Measurements from ENCODE around the gene DAPK1.

DAPK1 gene

GRCh38 chr9:87599901-87600610 is 102.4 kb downstream of the DAPK1 start (continued):
- TF ChIP-seq ZXDB (tag by site-specific recombination; IDR thresholded peaks at IDR 0.05): peak; percentile 72; the same call in 1 of the 2 replicates
- 0 out of 2 replicates have a peak, but pooled peaks have one; percentile 39 for TF ChIP-seq ZNF561 (tag by site-specific recombination; IDR thresholded peaks at IDR 0.05; ENCODE audit: borderline replicate concordance)
- TF ChIP-seq OSR2 (tag by site-specific recombination; IDR thresholded peaks at IDR 0.05): peak; percentile 25; the same call in 1 of the 2 replicates
- TF ChIP-seq ZNF132 (tag by site-specific recombination; IDR thresholded peaks at IDR 0.05; ENCODE audit: borderline replicate concordance): no peak
- TF ChIP-seq REPIN1 (tag by site-specific recombination; IDR thresholded peaks at IDR 0.05; ENCODE audit: low read depth): no peak
- no peak for TF ChIP-seq SCRT2 (tag by site-specific recombination; IDR thresholded peaks at IDR 0.05)
- no peak for TF ChIP-seq ZNF248 (tag by site-specific recombination; IDR thresholded peaks at IDR 0.05)
- TF ChIP-seq ZNF624 (tag by site-specific recombination; IDR thresholded peaks at IDR 0.05): no peak
- peak; percentile 13; the same call in 1 of the 2 replicates for TF ChIP-seq ZBTB8A (tag by site-specific recombination; IDR thresholded peaks at IDR 0.05)
- no peak for TF ChIP-seq SALL2 (tag by site-specific recombination; IDR thresholded peaks at IDR 0.05; ENCODE audit: borderline replicate concordance)
- TF ChIP-seq ZNF544 (tag by site-specific recombination; IDR thresholded peaks at IDR 0.05): no peak
- no peak for TF ChIP-seq ZNF433 (tag by site-specific recombination; IDR thresholded peaks at IDR 0.05; ENCODE audit: low read depth)
- 0 out of 2 replicates have a peak, but pooled peaks have one; percentile 18 for TF ChIP-seq ZNF335 (tag by site-specific recombination; conservative IDR thresholded peaks at IDR 0.05)
- TF ChIP-seq ZNF843 (tag by site-specific recombination; IDR thresholded peaks at IDR 0.05): peak; percentile 86
- TF ChIP-seq ZNF488 (tag by site-specific recombination; IDR thresholded peaks at IDR 0.05): no peak
- TF ChIP-seq ZNF677 (tag by site-specific recombination; IDR thresholded peaks at IDR 0.05): no peak
- TF ChIP-seq ZNF830 (tag by site-specific recombination; IDR thresholded peaks at IDR 0.05; ENCODE audit: low read depth): no peak
- no peak for TF ChIP-seq ZNF223 (tag by site-specific recombination; IDR thresholded peaks at IDR 0.05)
- TF ChIP-seq FEZF1 (tag by site-specific recombination; IDR thresholded peaks at IDR 0.05): peak; percentile 82
- TF ChIP-seq PBX3 (CRISPR knock-in tag; IDR thresholded peaks at IDR 0.05): no peak
- peak; percentile 23; the same call in 1 of the 2 replicates for TF ChIP-seq ZBTB48 (tag by site-specific recombination; IDR thresholded peaks at IDR 0.05)

GRCh38 chr9:87601176-87601575 is 103.5 kb downstream of the DAPK1 start:
- no peaks in the 10 kb centered on the region for H3K9me3 ChIP-seq (ENCODE audit: control insufficient read depth, insufficient read depth, low read depth, low read length)
- ChIA-PET POLR2A (no interaction called here), CTCF (interaction anchor here (0.6 to 2.0 kb wide), 3 partner anchors 15 to 105 kb away, joined by 3 to 8 read pairs (median 6); no protein-coding TSS in a partner anchor)
- H3K27ac ChIP-seq (ENCODE audit: extremely low read depth, low read depth, low read length): no peak overlapping the region; the same call in 1 of the 2 replicates
- H3K36me3 ChIP-seq (ENCODE audit: control insufficient read depth in 2 of 2, insufficient read depth in 1 of 2, low read length in 2 of 2): peaks cover 0 to 13% of the 10 kb centered on the region in 2 experiments; a peak in 1 of 3 replicates
- no peak overlapping the region for H3K4me3 ChIP-seq (ENCODE audit: low read depth, low read length)
- peaks cover 29% of the 10 kb centered on the region for H3K4me1 ChIP-seq (ENCODE audit: control insufficient read depth, insufficient read depth, low read length)
- no peak for TF ChIP-seq ZNF529 (tag by site-specific recombination; IDR thresholded peaks at IDR 0.05; ENCODE audit: insufficient replicate concordance)
- 0 out of 2 replicates have a peak, but pooled peaks have one; percentile 36 for TF ChIP-seq KLF17 (tag by site-specific recombination; IDR thresholded peaks at IDR 0.05)
- no peak for TF ChIP-seq ZNF433 (tag by site-specific recombination; IDR thresholded peaks at IDR 0.05; ENCODE audit: low read depth)
- TF ChIP-seq MEIS1 (CRISPR knock-in tag; IDR thresholded peaks at IDR 0.05; ENCODE audit: borderline replicate concordance): no peak
- TF ChIP-seq SP2 (tag by site-specific recombination; IDR thresholded peaks at IDR 0.05): no peak
- TF ChIP-seq, protein P1, sequence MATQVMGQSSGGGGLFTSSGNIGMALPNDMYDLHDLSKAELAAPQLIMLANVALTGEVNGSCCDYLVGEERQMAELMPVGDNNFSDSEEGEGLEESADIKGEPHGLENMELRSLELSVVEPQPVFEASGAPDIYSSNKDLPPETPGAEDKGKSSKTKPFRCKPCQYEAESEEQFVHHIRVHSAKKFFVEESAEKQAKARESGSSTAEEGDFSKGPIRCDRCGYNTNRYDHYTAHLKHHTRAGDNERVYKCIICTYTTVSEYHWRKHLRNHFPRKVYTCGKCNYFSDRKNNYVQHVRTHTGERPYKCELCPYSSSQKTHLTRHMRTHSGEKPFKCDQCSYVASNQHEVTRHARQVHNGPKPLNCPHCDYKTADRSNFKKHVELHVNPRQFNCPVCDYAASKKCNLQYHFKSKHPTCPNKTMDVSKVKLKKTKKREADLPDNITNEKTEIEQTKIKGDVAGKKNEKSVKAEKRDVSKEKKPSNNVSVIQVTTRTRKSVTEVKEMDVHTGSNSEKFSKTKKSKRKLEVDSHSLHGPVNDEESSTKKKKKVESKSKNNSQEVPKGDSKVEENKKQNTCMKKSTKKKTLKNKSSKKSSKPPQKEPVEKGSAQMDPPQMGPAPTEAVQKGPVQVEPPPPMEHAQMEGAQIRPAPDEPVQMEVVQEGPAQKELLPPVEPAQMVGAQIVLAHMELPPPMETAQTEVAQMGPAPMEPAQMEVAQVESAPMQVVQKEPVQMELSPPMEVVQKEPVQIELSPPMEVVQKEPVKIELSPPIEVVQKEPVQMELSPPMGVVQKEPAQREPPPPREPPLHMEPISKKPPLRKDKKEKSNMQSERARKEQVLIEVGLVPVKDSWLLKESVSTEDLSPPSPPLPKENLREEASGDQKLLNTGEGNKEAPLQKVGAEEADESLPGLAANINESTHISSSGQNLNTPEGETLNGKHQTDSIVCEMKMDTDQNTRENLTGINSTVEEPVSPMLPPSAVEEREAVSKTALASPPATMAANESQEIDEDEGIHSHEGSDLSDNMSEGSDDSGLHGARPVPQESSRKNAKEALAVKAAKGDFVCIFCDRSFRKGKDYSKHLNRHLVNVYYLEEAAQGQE (tag by site-specific recombination; IDR thresholded peaks at IDR 0.05): no peak
- 0 out of 2 replicates have a peak, but pooled peaks have one; percentile 26 for TF ChIP-seq GLIS1 (tag by site-specific recombination; IDR thresholded peaks at IDR 0.05)
- no peak for TF ChIP-seq ZNF10 (tag by site-specific recombination; IDR thresholded peaks at IDR 0.05)
- no peak for TF ChIP-seq ZSCAN18 (tag by site-specific recombination; IDR thresholded peaks at IDR 0.05)
